22Rv1 (cell line): ENCODE data around the gene TRPM5.

ENCODE experiments used
- H3K27ac ChIP-seq: fragments of 450-650 bp; 2 replicates; pipeline ENCODE4 v1.5.1; 2017
- ZFX ChIP-seq: fragments of 450-650 bp; IDR thresholded peaks from 2 replicates; pipeline ENCODE4 v1.6.1; 2017; ENCODE audit warnings: antibody characterized with exemption, borderline replicate concordance
- TF ChIP-seq, protein P1 (sequence below): fragments of 450-650 bp; IDR thresholded peaks from 2 replicates; pipeline ENCODE4 v1.5.1; 2017; ENCODE audit warnings: mild to moderate bottlenecking

Gene TRPM5

DNA sequence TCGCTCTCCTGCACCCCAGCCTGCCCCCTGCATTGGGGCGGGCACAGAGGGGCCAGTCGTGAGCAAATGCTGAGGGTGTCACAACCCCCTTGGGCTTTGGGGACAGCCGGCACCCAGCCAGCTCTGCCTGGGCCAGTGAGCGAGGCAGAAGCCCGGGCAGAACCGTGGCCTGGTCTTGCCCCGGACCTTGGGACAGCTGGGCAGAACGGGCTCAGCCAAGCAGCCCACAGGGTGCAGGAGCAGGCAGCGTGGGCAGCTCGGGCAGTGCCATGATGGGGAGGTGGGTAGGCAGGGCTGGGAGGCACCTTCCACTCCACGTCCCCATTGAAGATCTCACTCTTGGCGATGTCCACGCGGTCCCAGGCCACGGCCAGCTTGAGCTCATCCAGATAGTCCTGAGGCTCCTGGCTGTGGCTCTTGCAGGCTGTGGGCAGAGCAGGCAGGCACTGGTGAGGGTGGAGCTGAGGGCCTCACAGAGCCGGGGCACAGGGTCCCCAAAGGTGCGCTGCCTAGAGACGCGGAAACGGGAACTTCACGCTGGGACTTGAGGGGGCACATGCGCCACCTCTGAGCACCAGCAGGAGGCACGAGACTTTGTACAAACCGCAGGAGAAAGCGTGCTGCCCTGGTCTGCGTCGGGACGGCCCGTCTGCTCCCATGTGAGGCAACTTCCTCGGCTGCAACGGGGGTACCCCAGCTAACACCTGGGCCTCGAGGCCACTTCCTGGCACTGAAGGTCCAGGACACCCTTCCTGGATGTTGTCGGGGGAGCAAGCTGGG, 28.5 kb downstream of the TRPM5 start:
- H3K27ac ChIP-seq = no peak overlapping the region
- TF ChIP-seq, protein P1, sequence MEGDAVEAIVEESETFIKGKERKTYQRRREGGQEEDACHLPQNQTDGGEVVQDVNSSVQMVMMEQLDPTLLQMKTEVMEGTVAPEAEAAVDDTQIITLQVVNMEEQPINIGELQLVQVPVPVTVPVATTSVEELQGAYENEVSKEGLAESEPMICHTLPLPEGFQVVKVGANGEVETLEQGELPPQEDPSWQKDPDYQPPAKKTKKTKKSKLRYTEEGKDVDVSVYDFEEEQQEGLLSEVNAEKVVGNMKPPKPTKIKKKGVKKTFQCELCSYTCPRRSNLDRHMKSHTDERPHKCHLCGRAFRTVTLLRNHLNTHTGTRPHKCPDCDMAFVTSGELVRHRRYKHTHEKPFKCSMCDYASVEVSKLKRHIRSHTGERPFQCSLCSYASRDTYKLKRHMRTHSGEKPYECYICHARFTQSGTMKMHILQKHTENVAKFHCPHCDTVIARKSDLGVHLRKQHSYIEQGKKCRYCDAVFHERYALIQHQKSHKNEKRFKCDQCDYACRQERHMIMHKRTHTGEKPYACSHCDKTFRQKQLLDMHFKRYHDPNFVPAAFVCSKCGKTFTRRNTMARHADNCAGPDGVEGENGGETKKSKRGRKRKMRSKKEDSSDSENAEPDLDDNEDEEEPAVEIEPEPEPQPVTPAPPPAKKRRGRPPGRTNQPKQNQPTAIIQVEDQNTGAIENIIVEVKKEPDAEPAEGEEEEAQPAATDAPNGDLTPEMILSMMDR = peak; percentile 24
- TF ChIP-seq ZFX = no peak

GRCh38 chr11:2415171-2415570, 29.1 kb downstream of the TRPM5 start:
- no peak for TF ChIP-seq ZFX
- TF ChIP-seq, protein P1 = no peak

GRCh38 chr11:2414616-2415015, 29.7 kb downstream of the TRPM5 start:
- TF ChIP-seq, protein P1 = peak; percentile 22
- no peak for TF ChIP-seq ZFX

More at GRCh38 chr11:2415171-2415570, 29.1 kb downstream of the TRPM5 start:
- H3K27ac ChIP-seq = no peak overlapping the region

GRCh38 chr11:2413742-2414579, 30.4 kb downstream of the TRPM5 start:
- no peak overlapping the region for H3K27ac ChIP-seq
- TF ChIP-seq, protein P1 = no peak
- TF ChIP-seq ZFX = no peak

More at GRCh38 chr11:2414616-2415015, 29.7 kb downstream of the TRPM5 start:
- no peak overlapping the region for H3K27ac ChIP-seq

DNA sequence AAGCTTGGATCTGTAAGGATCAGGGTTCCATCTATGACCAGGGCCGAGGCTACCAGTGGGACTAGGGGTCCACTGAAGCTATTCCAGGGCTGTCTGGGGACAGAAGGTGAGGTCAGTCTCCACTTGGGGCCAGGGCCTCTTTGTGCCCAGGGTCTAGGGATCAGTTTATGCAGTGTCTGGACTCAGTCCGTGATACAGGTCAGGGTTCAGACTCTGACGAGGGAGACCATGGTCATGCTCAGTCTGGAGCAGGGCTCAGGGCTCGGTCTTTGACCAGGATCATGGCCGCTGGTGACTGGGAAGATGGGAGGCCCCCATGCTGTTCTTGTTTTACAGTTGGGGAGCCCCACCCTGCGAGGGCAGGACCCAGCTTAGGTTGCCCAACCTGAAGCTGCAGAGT, 32.0 kb downstream of the TRPM5 start:
- H3K27ac ChIP-seq = no peak overlapping the region
- TF ChIP-seq, protein P1 = no peak
- no peak for TF ChIP-seq ZFX

- no peak overlapping the region for H3K27ac ChIP-seq
- TF ChIP-seq ZFX = no peak
- TF ChIP-seq, protein P1 = no peak
Observed at GRCh38 chr11:2411446-2412305, 32.6 kb downstream of the TRPM5 start.
